MM.1S (cell line): ENCODE results near the gene HGFAC.

Experiments
- DNase-seq: peaks from one replicate; pipeline ENCODE4 v3.0.0-alpha.2; 2015
- H2AFZ ChIP-seq: fragments of 300-600 bp; sonication (generic); 2 replicates; pipeline ENCODE4 v1.6.0; 2016; ENCODE audit warnings: antibody characterized with exemption, low read length
- H3F3A ChIP-seq: fragments of 300-600 bp; sonication (generic); 2 replicates; pipeline ENCODE4 v1.6.1; 2016; ENCODE audit warnings: mild to moderate bottlenecking, antibody characterized with exemption, low read length, moderate library complexity, mixed read lengths; ENCODE audit not compliant: insufficient read depth
- H3K27ac ChIP-seq: fragments of 300-600 bp; sonication (generic); 2 replicates; pipeline ENCODE4 v1.5.1; 2016; ENCODE audit warnings: mild to moderate bottlenecking, low read length
- H3K27me3 ChIP-seq: fragments of 300-600 bp; sonication (generic); replicated peaks from 2 replicates; pipeline ENCODE4 v1.6.0; 2016; ENCODE audit warnings: low read length; ENCODE audit not compliant: insufficient read depth
- H3K36me3 ChIP-seq: fragments of 300-600 bp; sonication (generic); replicated peaks from 2 replicates; pipeline ENCODE4 v1.6.1; 2016; ENCODE audit warnings: mild to moderate bottlenecking, low read length, mixed read lengths; ENCODE audit not compliant: insufficient read depth
- H3K4me1 ChIP-seq: fragments of 300-600 bp; sonication (generic); 2 replicates; pipeline ENCODE4 v1.6.1; 2016; ENCODE audit warnings: low read length, mixed read lengths
- H3K4me2 ChIP-seq: fragments of 300-600 bp; sonication (generic); 2 replicates; pipeline ENCODE4 v1.6.0; 2016; ENCODE audit warnings: low read depth, low read length
- H3K4me3 ChIP-seq: fragments of 300-600 bp; sonication (generic); 2 replicates; pipeline ENCODE4 v1.5.1; 2016; ENCODE audit warnings: low read length, mixed read lengths
- H3K79me2 ChIP-seq: fragments of 300-600 bp; sonication (generic); 2 replicates; pipeline ENCODE4 v1.6.1; 2016; ENCODE audit warnings: mixed run types, low read length, mixed read lengths
- H3K9ac ChIP-seq: fragments of 300-600 bp; sonication (generic); 2 replicates; pipeline ENCODE4 v1.6.1; 2016; ENCODE audit warnings: low read length, mixed read lengths
- H3K9me2 ChIP-seq: fragments of 300-600 bp; sonication (generic); replicated peaks from 2 replicates; pipeline ENCODE4 v1.6.1; 2016; ENCODE audit warnings: mild to moderate bottlenecking, low read length, mixed read lengths; ENCODE audit not compliant: insufficient read depth
- H3K9me3 ChIP-seq: fragments of 300-600 bp; sonication (generic); replicated peaks from 2 replicates; pipeline ENCODE4 v1.6.1; 2016; ENCODE audit warnings: mild to moderate bottlenecking, low read length, mixed read lengths; ENCODE audit not compliant: insufficient read depth
- H4K20me1 ChIP-seq: fragments of 300-600 bp; sonication (generic); 2 replicates; pipeline ENCODE4 v1.6.1; 2016; ENCODE audit warnings: mild to moderate bottlenecking, low read length, moderate library complexity, mixed read lengths; ENCODE audit not compliant: insufficient read depth
- EZH2 ChIP-seq: fragments of 300-600 bp; sonication (generic); optimal IDR thresholded peaks from 2 replicates; pipeline ENCODE3; 2017; ENCODE audit warnings: low read depth, mild to moderate bottlenecking, antibody characterized with exemption, low read length, mixed read lengths
- EZH2phosphoT487 ChIP-seq: fragments of 300-600 bp; sonication (generic); IDR thresholded peaks from 2 replicates; pipeline ENCODE4 v1.6.1; 2018; ENCODE audit warnings: antibody characterized with exemption, low read length
- TF ChIP-seq, protein P1 (sequence below): fragments of 300-600 bp; sonication (generic); IDR thresholded peaks from 2 replicates; pipeline ENCODE4 v1.5.1; 2016; ENCODE audit warnings: antibody characterized with exemption, low read length, mixed read lengths

The HGFAC gene

DNA sequence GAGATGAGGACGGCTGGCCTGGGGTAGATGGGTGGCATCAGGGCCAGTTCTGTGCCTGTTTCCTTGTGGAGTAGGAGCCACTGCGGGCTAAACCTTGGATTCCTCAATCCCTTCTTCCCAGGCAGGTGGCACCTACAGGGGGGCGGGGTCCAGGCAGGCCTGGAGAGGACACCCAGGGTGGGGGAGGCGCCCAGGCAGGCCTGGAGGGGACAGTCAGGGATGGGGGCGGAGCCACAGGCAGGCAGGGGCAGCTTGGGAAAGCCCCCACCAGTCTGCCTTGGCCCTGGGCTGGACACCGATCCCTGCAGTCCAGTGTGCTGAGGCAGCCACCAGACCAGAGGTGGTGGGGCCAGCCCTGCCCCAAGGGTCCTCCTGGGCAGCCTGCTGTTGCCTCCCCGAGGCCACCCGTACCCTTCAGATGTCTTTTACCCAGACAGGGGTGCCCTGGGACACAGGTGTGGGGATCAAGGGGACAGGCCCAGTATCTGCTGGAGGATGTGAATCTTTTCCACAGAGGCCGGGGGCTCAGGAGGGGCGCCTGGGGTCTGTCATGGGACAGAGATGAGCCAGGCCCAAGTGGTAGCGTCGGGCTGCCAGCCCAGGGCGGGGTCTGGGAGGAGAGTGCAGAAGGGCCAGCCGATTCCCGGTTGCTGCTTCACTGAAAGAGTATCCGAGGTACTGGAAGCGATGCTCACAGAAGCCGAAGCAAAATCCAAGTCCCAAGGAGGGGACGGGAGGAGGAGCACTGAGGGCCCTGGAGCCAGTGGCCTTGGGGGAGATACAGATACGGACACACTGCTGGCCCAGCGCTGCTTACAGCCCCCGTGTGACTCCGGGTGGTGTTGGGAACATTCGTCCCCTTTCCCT lies 56.0 kb downstream of the HGFAC start:
- no peak overlapping the region for H3K4me3 ChIP-seq
- no peak overlapping the region for H3K4me2 ChIP-seq
- no peaks in the 10 kb centered on the region for H3K9me3 ChIP-seq
- no peaks in the 10 kb centered on the region for H3K36me3 ChIP-seq
- TF ChIP-seq EZH2 (no peak), EZH2phosphoT487 (no peak)
- TF ChIP-seq, protein P1, sequence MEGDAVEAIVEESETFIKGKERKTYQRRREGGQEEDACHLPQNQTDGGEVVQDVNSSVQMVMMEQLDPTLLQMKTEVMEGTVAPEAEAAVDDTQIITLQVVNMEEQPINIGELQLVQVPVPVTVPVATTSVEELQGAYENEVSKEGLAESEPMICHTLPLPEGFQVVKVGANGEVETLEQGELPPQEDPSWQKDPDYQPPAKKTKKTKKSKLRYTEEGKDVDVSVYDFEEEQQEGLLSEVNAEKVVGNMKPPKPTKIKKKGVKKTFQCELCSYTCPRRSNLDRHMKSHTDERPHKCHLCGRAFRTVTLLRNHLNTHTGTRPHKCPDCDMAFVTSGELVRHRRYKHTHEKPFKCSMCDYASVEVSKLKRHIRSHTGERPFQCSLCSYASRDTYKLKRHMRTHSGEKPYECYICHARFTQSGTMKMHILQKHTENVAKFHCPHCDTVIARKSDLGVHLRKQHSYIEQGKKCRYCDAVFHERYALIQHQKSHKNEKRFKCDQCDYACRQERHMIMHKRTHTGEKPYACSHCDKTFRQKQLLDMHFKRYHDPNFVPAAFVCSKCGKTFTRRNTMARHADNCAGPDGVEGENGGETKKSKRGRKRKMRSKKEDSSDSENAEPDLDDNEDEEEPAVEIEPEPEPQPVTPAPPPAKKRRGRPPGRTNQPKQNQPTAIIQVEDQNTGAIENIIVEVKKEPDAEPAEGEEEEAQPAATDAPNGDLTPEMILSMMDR = no peak
- no peaks in the 10 kb centered on the region for H3K79me2 ChIP-seq
- H3K4me1 ChIP-seq = no peaks in the 10 kb centered on the region
- H2AFZ ChIP-seq = no peak overlapping the region
- DNase-seq = no peak
- peaks cover 39% of the 10 kb centered on the region for H3K27me3 ChIP-seq
- H3K9me2 ChIP-seq = no peaks in the 10 kb centered on the region
- H4K20me1 ChIP-seq = no peaks in the 10 kb centered on the region
- no peak overlapping the region for H3K9ac ChIP-seq
- H3K27ac ChIP-seq = no peak overlapping the region
- no peaks in the 10 kb centered on the region for H3F3A ChIP-seq

DNA sequence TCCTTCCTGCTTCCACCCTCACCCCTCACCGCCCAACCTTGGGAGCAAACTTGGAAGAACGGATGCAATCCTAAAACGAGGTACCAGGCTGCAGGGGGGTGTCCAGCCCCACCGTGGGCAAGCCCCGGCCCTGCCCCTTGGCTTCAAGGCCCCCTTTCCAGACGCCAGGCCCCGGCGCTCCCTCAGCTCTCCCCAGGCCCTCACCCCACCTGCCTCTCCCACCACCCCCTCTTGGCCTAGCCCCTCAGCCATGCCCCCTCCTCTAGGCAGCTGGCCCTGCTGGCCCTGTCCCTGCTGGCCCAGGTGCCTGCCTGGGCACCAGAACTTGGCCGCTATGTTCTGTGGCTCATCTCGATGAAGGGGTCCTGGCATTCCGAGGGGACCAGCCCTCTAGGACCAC lies 56.6 kb downstream of the HGFAC start:
- no peaks in the 10 kb centered on the region for H4K20me1 ChIP-seq
- no peaks in the 10 kb centered on the region for H3K9me3 ChIP-seq
- H3K27me3 ChIP-seq = peaks cover 32% of the 10 kb centered on the region
- no peak overlapping the region for H3K27ac ChIP-seq
- no peak for TF ChIP-seq EZH2phosphoT487
- TF ChIP-seq, protein P1 = no peak
- TF ChIP-seq EZH2 = no peak
- no peaks in the 10 kb centered on the region for H3K36me3 ChIP-seq
- no peaks in the 10 kb centered on the region for H3K9me2 ChIP-seq
- no peak overlapping the region for H3K4me2 ChIP-seq
- H3K4me3 ChIP-seq = no peak overlapping the region
- H3K4me1 ChIP-seq = no peaks in the 10 kb centered on the region
- no peaks in the 10 kb centered on the region for H3K79me2 ChIP-seq
- H3F3A ChIP-seq = no peaks in the 10 kb centered on the region
- DNase-seq = no peak
- H3K9ac ChIP-seq = no peak overlapping the region
- no peak overlapping the region for H2AFZ ChIP-seq
